B cell (primary cell): Measurements from ENCODE around the gene WDR19. TPM values are rescaled to one million over a fixed set of nuclear protein-coding genes. Genes with fewer than 3 reads are reported as not detected.
A peak's percentile ranks its signal among the peaks of the same experiment; 100 is the strongest.
"Not testable (repeated sequence)": the region's sequence is repeated elsewhere in the genome, so short reads cannot be mapped to it uniquely, and the experiment has no call there.

Source experiments
- ATAC-seq: fragments of 200-7000 bp; cut with Tn5 transposase; one replicate; pipeline ENCODE4 v1.10.0; 2021; ENCODE audit warnings: low read depth, mild to moderate bottlenecking, moderate number of reproducible peaks, moderate library complexity
- CTCF ChIA-PET: fragments of 350-600 bp; sonication (Branson Sonifier 250); formaldehyde crosslinking; loops from one replicate; lab custom pipeline; 2021; ENCODE audit warnings: antibody characterized with exemption, inconsistent platforms; lab: Charles Lee
- POLR2A ChIA-PET: fragments of 350-600 bp; sonication (Branson Sonifier 250); formaldehyde crosslinking; loops from one replicate; lab custom pipeline; 2021; ENCODE audit warnings: antibody characterized with exemption; lab: Charles Lee
- DNase-seq: peaks from one replicate; pipeline ENCODE4 v3.0.0; 2013
- H2AFZ ChIP-seq: 2 replicates; pipeline ENCODE4 v1.6.1; 2012; ENCODE audit warnings: mild to moderate bottlenecking, low read depth, low read length; ENCODE audit not compliant: insufficient read depth, poor library complexity, severe bottlenecking
- H3K27ac ChIP-seq, 2 donors: 1 replicate in 1 of 2; 2 replicates in 1 of 2; pipeline ENCODE4 v1.5.1; 2012 to 2013; ENCODE audit warnings: low read length in 2 of 2, mild to moderate bottlenecking in 2 of 2, moderate library complexity in 1 of 2
- H3K27me3 ChIP-seq, 4 experiments: fragments of 200-600 bp in 1 of 4; sonication (generic) in 1 of 4; replicated peaks in 1 of 4; 1 replicate in 2 of 4; 2 replicates in 2 of 4; pipeline versions ENCODE4 v1.6.1 to v1.7.0; 2013 to 2016; ENCODE audit warnings: low read length in 3 of 4, mild to moderate bottlenecking in 2 of 4, mixed read lengths in 1 of 4, moderate library complexity in 1 of 4; ENCODE audit not compliant: insufficient read depth in 4 of 4, control insufficient read depth in 3 of 4; ENCODE audit errors: control extremely low read depth in 1 of 4
- H3K36me3 ChIP-seq, 2 experiments: replicated peaks in 1 of 2; 1 replicate in 1 of 2; 2 replicates in 1 of 2; pipeline versions ENCODE4 v1.6.1 to v1.7.1; 2013; ENCODE audit warnings: low read length in 1 of 2; ENCODE audit not compliant: insufficient read depth in 2 of 2, control insufficient read depth in 1 of 2; ENCODE audit errors: control extremely low read depth in 1 of 2, extremely low read depth in 1 of 2
- H3K4me1 ChIP-seq, 2 donors: fragments of 200-600 bp in 1 of 2; sonication (generic) in 1 of 2; 1 replicate in 1 of 2; 2 replicates in 1 of 2; pipeline versions ENCODE4 v1.5.1 to v1.6.1; 2013 to 2017; ENCODE audit warnings: low read length in 2 of 2; ENCODE audit not compliant: control insufficient read depth in 2 of 2, insufficient read depth in 2 of 2
- H3K4me2 ChIP-seq: replicated peaks from 2 replicates; pipeline ENCODE3; 2012; ENCODE audit warnings: mild to moderate bottlenecking, low read depth, low read length; ENCODE audit not compliant: poor library complexity, severe bottlenecking
- H3K4me3 ChIP-seq, 5 experiments: fragments of 200-600 bp in 1 of 5; sonication (generic) in 1 of 5; 1 replicate in 3 of 5; 2 replicates in 2 of 5; pipeline versions ENCODE4 v1.5.1 to v1.7.0; 2011 to 2016; ENCODE audit warnings: low read length in 4 of 5, mild to moderate bottlenecking in 4 of 5, low read depth in 2 of 5, control low read depth in 1 of 5, moderate library complexity in 1 of 5; ENCODE audit not compliant: insufficient read depth in 1 of 5; ENCODE audit errors: control extremely low read depth in 1 of 5, extremely low read depth in 1 of 5
- H3K79me2 ChIP-seq: fragments of 200-600 bp; sonication (generic); one replicate; pipeline ENCODE4 v1.6.0; 2016; ENCODE audit warnings: low read length; ENCODE audit not compliant: control insufficient read depth, insufficient read depth
- H3K9ac ChIP-seq: fragments of 200-600 bp; sonication (generic); 2 replicates; pipeline ENCODE4 v1.6.1; 2017; ENCODE audit warnings: mild to moderate bottlenecking, low read length, moderate library complexity
- H3K9me3 ChIP-seq, 3 donors: one replicate each; pipeline versions ENCODE4 v1.6.1 to v1.7.1; 2013; ENCODE audit warnings: low read length in 2 of 3; ENCODE audit not compliant: control insufficient read depth in 2 of 3, insufficient read depth in 1 of 3; ENCODE audit errors: control extremely low read depth in 1 of 3
- H4K20me1 ChIP-seq: 2 replicates; pipeline ENCODE4 v1.6.0; 2012; ENCODE audit warnings: mild to moderate bottlenecking, low read length; ENCODE audit not compliant: insufficient read depth, control insufficient read depth, poor library complexity, severe bottlenecking
- H3K27ac Mint-ChIP-seq: one replicate; pipeline ENCODE4 v1.8.0; 2021; ENCODE audit warnings: mixed read lengths
- H3K27me3 Mint-ChIP-seq: one replicate; pipeline ENCODE4 v1.8.0; 2021; ENCODE audit warnings: mixed read lengths
- H3K4me1 Mint-ChIP-seq: one replicate; pipeline ENCODE4 v1.8.0; 2021; ENCODE audit warnings: mixed read lengths
- H3K4me3 Mint-ChIP-seq: one replicate; pipeline ENCODE4 v1.8.0; 2021; ENCODE audit warnings: mixed read lengths
- H3K9me3 Mint-ChIP-seq: one replicate; pipeline ENCODE4 v1.8.0; 2022; ENCODE audit warnings: mixed read lengths; ENCODE audit not compliant: insufficient read depth
- EZH2 ChIP-seq: IDR thresholded peaks from 2 replicates; pipeline ENCODE4 v1.6.1; 2012; ENCODE audit warnings: borderline replicate concordance, low read depth, mild to moderate bottlenecking, moderate library complexity, low read length; ENCODE audit not compliant: insufficient read depth, poor library complexity, severe bottlenecking
- WGBS: methylation state at CpG from one replicate; pipeline ENCODE4 v1.1.5; 2013; ENCODE audit warnings: missing lambda C conversion rate; ENCODE audit not compliant: insufficient coverage; 5-methylcytosine and 5-hydroxymethylcytosine counted together
- intact Hi-C: fragments of 100-400 bp; cut with micrococcal nuclease; formaldehyde crosslinking; loops from one replicate; pipeline ENCODE4 v1.10.0; 2022
- polyA plus RNA-seq: library from polyadenylated mRNA; depleted of rRNA; stranded (reverse); fragments of >200 nt; gene quantifications from 2 replicates; pipeline ENCODE4 v1.2.3, GENCODE V29; 2012
- total RNA-seq, 2 donors: library from RNA; stranded (reverse); fragments of 120-200 nt in 1 of 2; gene quantifications; 1 replicate in 1 of 2; 2 replicates in 1 of 2; pipeline versions ENCODE4 v1.2.3 to v1.2.4, GENCODE V29; 2013 to 2022
- TF ChIP-seq, protein P1 (sequence below): fragments of 200-600 bp; IDR thresholded peaks from one replicate; pipeline ENCODE4 v1.8.0; 2022; ENCODE audit warnings: antibody characterized with exemption, mild to moderate bottlenecking

WDR19 gene
- total and polyA plus RNA-seq, 2 donors (not counting 1 experiment from before 2014, with no cell fraction given), result 35.1 to 79.8 TPM

DNA sequence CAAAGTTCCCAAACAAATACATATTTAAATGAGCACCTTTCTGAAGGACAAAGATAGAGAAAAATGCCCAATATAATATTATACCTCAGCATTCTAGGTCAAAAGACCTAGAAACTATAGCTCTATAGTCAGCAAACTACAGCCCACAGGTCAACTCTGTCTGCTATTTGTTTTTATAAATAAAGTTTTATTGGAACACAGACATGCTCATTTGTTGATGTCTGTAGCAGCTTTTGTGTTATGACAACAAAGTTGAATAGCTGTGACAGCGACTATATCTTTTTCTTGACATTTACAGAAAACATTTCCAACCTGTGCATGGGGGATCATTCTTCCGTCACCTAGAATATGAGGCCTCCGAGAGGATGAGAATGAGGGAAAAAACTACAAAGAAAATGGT lies 48.7 kb upstream of the WDR19 start:
- intact Hi-C loops, result loop anchor here (2.0 kb wide), 1 partner anchor 89 kb away; no protein-coding TSS in a partner anchor
- Histone ChIP-seq H3K36me3 (no peaks in the 10 kb centered on the region), H2AFZ (no peak overlapping the region), H3K4me3 (no peak overlapping the region), H3K9me3 (peaks cover 0 to 5% (median 0%) of the 10 kb centered on the region in 3 donors), H3K4me2 (no peak overlapping the region), H3K4me1 (peaks cover 6 to 12% of the 10 kb centered on the region in 2 donors), H3K9ac (no peak overlapping the region), H3K27ac (no peak overlapping the region), H4K20me1 (no peaks in the 10 kb centered on the region), H3K79me2 (no peaks in the 10 kb centered on the region), H3K27me3 (no peaks in the 10 kb centered on the region)
- no peaks in the 10 kb centered on the region for H3K27me3 Mint-ChIP-seq
- peaks cover 14% of the 10 kb centered on the region for H3K4me1 Mint-ChIP-seq
- ChIA-PET POLR2A (interaction anchor here (0.7 kb wide), 3 partner anchors 14 to 959 kb away, joined by 4 read pairs; no protein-coding TSS in a partner anchor), CTCF (interaction anchor here (0.6 to 6.4 kb wide), 15 partner anchors 9 to 954 kb away, joined by 3 to 258 read pairs (median 5); partner anchors contain the start of gene WDR19)
- TF ChIP-seq EZH2, result no peak
- TF ChIP-seq, protein P1, sequence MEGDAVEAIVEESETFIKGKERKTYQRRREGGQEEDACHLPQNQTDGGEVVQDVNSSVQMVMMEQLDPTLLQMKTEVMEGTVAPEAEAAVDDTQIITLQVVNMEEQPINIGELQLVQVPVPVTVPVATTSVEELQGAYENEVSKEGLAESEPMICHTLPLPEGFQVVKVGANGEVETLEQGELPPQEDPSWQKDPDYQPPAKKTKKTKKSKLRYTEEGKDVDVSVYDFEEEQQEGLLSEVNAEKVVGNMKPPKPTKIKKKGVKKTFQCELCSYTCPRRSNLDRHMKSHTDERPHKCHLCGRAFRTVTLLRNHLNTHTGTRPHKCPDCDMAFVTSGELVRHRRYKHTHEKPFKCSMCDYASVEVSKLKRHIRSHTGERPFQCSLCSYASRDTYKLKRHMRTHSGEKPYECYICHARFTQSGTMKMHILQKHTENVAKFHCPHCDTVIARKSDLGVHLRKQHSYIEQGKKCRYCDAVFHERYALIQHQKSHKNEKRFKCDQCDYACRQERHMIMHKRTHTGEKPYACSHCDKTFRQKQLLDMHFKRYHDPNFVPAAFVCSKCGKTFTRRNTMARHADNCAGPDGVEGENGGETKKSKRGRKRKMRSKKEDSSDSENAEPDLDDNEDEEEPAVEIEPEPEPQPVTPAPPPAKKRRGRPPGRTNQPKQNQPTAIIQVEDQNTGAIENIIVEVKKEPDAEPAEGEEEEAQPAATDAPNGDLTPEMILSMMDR, result no peak
- H3K9me3 Mint-ChIP-seq, result no peaks in the 10 kb centered on the region
- DNase-seq (no peak), ATAC-seq (no peak)
- no peak overlapping the region for H3K4me3 Mint-ChIP-seq
- WGBS, result no CpG with 5 or more reads among the region's 3 CpGs
- no peak overlapping the region for H3K27ac Mint-ChIP-seq

DNA sequence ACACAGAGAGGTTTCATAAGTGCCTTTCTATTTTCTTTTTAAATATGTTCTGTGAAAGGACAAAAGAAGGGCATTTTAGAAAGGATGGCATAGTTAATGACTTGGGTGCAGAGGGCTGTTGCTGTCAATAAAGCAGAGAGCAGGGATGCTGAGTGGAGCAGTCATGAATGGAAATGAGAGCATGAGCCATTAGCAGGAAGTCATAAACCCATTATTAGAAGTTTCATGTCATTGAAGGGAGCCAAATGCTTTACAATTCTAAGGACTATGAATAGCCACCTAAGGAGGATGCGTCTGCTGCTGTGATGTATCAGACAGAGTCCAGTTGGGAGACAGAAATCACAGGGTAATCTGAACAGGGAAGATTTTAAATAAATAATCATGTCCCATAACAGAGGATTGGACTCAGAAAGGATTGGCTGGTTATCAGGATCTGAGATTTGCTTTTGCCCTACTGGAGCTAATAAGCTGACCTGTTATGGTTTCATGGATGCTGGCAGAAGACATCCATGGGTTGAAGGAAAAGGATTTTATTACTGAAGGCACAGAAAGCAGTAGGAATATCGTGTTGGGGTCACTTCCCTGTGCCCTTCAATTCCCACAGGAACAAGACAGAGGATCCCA lies 47.5 kb upstream of the WDR19 start:
- DNase-seq (no peak), ATAC-seq (no peak)
- Histone ChIP-seq H4K20me1 (no peaks in the 10 kb centered on the region), H3K4me1 (peaks cover 6 to 12% of the 10 kb centered on the region in 2 donors), H3K4me3 (no peak overlapping the region), H2AFZ (no peak overlapping the region), H3K27me3 (no peaks in the 10 kb centered on the region), H3K4me2 (peak overlapping the region; percentile 49), H3K79me2 (no peaks in the 10 kb centered on the region), H3K27ac (no peak overlapping the region), H3K9ac (no peak overlapping the region), H3K36me3 (no peaks in the 10 kb centered on the region), H3K9me3 (peaks cover 0 to 2% (median 0%) of the 10 kb centered on the region in 3 donors)
- POLR2A ChIA-PET, result interaction anchor here (0.5 kb wide), 1 partner anchor 237 kb away, joined by 4 read pairs; no protein-coding TSS in a partner anchor
- no peak overlapping the region for H3K4me3 Mint-ChIP-seq
- intact Hi-C loops, result loop anchor here (1.0 to 5.0 kb wide), 5 partner anchors 48 to 957 kb away; partner anchors contain the start of gene WDR19
- H3K27me3 Mint-ChIP-seq, result no peaks in the 10 kb centered on the region
- peak overlapping the region; percentile 54 for H3K27ac Mint-ChIP-seq
- peaks cover 14% of the 10 kb centered on the region for H3K4me1 Mint-ChIP-seq
- no peaks in the 10 kb centered on the region for H3K9me3 Mint-ChIP-seq
- CTCF ChIA-PET, result interaction anchor here (0.6 to 6.4 kb wide), 53 partner anchors 8 to 955 kb away, joined by 3 to 258 read pairs (median 4); partner anchors contain the start of genes TLR1, TLR10 and WDR19
- no peak for TF ChIP-seq EZH2
- TF ChIP-seq, protein P1, result no peak
- WGBS, result no CpG with 5 or more reads among the region's 2 CpGs

DNA sequence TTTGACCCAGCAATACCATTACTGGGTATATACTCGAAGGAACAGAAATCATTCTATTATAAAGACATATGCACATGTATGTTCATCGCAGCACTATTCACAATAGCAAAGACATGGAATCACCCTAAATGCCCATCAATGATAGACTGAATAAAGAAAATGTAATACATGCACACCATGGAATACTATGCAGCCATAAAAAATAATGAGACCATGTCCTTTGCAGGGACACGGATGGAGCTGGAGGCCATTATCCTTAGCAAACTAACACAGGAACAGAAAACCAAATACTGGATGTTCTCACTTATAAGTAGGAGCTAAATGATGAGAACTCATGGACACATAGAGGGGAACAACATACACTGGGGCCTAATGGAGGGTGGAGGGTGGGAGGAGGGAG lies 44.1 kb upstream of the WDR19 start:
- H3K27ac Mint-ChIP-seq, DNase-seq, POLR2A ChIA-PET, H3K9me3 ChIP-seq, H3K27ac ChIP-seq, ATAC-seq, H3K27me3 ChIP-seq, H3K9ac ChIP-seq, H3K4me3 Mint-ChIP-seq, H3K36me3 ChIP-seq, H3K9me3 Mint-ChIP-seq, H4K20me1 ChIP-seq, H3K79me2 ChIP-seq, H3K4me2 ChIP-seq, CTCF ChIA-PET, H2AFZ ChIP-seq, H3K27me3 Mint-ChIP-seq, H3K4me3 ChIP-seq: not testable (repeated sequence)
- WGBS, result 90% methylated on average over 2 of the region's 3 CpGs
- peaks cover 14% of the 10 kb centered on the region for H3K4me1 Mint-ChIP-seq
- H3K4me1 ChIP-seq, result peaks cover 6 to 12% of the 10 kb centered on the region in 2 donors
- intact Hi-C loops, result loop anchor here (5.0 kb wide), 2 partner anchors 44 to 961 kb away; partner anchors contain the start of gene WDR19
